ENCODE data around the gene FAM53B.
A peak's percentile ranks its signal among the peaks of the same experiment; 100 is the strongest.
"Not testable (repeated sequence)": the region's sequence is repeated elsewhere in the genome, so short reads cannot be mapped to it uniquely, and the experiment has no call there.

Gene FAM53B

GRCh38 chr10:124594240-124594639, 149.9 kb downstream of the FAM53B start:
- DNase-seq, result no peak

DNA sequence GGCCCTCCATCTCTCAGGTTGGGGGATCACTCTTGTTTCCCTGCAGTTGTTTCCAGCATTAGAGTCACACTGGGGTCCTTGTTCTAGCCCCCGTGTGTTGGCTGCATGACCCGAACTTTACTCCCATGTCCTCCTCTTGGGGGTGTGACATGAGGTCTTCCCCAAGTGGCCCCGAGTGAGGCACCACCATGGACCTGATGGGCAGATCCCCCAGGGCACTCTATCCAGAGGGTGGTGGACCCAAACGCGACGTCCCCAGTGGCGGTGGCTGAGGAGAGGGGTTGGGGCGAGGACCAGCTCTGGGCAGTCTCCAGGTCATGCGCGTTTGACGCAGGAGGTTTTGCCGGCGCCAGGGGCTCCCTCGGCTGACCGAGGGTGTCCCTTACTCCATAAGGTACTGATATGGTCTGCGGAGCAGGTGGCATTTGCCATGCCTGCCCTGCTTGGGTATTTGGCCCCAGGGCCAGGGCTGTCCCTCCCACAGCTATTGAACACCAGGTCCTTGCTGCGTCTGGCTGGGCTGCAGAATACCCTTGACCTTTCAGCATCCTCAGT, 150.7 kb downstream of the FAM53B start:
- no peak for DNase-seq

GRCh38 chr10:124592736-124593430, 151.3 kb downstream of the FAM53B start:
- no peak for DNase-seq

GRCh38 chr10:124592101-124592500, 152.1 kb downstream of the FAM53B start:
- DNase-seq, result no peak

DNA sequence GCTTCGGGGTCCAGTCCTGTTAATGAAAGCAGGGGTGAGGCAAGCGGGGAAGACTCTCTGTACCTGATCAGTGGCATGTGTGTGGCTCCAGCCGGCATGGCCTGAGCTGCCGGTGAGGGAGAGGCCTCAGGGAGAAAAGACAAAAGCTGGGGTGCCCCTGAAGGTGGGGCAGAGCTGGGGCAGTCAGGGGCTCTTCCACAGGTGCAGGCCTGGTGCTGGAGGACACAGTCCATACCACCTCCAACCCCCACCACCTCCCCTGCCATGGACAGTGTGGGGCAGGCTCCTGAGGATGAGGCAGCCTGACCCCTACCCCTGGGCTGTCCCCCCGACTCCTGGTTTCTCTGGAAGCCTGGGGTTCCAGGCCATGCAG, 153.1 kb downstream of the FAM53B start:
- no peak for DNase-seq

DNA sequence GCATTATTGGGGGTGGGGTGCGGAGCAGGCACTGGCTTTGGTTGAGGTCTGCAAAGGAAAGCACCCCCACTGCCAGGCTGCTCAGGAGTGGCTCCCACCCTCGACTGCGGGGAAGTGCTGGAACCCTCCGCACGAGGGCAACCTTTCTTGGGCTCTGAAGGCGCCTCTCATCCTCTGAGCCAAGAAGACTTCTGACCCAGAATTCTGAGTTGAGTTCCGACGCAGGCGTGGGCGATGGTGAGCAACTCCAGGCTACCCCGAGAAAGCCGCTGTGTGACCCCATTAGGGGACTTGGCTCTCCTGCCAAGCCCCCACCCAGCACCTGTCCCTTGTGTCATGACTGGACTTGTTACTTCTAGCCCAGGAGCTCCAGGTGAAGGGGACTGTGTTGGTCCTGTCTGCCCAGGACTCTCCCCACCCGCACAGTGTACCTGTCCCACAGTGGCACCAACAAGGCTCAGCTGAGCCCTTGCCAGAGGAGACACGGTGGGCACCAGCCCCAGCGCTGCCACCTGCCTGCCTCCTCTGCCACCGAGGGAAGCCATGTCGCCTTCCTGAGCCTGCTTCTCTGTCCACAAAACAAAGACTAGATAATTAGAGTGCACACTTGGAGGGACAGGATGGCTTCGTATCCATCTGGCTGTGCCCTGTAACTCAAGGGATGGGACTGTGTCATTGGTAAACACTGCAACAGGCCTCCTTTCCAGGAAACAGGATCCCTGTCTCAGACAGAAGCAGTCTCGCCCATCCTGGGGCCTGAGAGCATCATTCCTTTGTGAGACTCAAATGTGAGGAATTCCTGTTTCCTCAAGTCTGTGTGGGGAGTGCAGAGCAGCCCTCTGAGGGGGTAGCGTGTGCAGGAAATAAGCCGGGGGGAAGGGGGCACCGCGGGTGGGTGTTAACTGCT, 153.7 kb downstream of the FAM53B start:
- DNase-seq, result no peak

DNA sequence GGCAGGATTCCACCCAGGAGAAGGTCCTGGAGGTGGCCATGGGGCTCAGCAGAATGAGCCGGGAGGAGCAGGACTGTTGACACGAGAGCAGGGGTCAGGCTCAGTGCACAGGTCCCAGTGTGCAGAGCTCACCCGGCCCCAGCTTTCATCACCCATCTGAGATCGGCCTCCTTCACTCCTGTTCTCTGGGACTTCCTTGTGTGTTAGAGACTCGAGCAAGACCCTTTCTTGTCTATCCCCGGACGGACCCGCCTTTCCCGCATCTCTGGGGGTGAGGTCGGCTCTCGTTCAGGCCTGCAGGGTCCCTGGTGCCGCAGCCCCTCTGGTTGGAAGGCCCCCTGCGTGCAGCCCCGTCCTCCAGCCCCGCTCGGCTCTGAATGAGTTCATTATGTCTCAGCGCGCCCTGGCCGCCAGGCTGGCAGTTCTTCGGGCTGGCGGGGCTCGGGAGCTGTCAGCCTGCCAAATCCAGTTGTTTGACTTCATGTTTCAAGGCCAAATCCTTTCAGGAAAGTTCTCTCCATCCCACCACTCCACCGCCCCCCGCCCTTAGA, 154.6 kb downstream of the FAM53B start:
- DNase-seq, result no peak

GRCh38 chr10:124588736-124589490, 155.3 kb downstream of the FAM53B start:
- DNase-seq, result peak; percentile 72

- DNase-seq, result not testable (repeated sequence)
Measured at GRCh38 chr10:124588341-124588735, 155.8 kb downstream of the FAM53B start.

DNA sequence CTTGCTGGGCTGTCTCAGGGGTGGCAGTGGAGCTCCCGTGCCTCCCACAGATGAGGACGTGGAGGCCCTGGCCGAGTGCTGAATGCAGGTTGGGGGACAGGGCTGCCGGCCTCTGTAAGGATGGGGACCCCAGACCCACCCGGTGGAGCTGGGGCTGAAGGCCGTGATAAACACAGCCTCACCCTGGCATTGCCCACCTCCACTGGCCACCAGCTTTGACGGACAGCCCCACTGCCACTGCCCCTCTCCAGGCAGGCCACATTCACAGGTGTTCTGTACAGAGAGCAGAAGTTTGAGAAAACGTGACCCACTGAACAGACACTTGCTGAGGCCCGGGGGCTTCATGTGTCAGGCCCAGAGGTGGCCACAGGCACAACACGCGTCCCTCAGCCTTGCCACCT, 156.4 kb downstream of the FAM53B start:
- DNase-seq, result no peak

GRCh38 chr10:124586142-124586541, 158.0 kb downstream of the FAM53B start:
- no peak for DNase-seq

GRCh38 chr10:124579011-124579399, 165.2 kb downstream of the FAM53B start:
- no peak for DNase-seq

DNA sequence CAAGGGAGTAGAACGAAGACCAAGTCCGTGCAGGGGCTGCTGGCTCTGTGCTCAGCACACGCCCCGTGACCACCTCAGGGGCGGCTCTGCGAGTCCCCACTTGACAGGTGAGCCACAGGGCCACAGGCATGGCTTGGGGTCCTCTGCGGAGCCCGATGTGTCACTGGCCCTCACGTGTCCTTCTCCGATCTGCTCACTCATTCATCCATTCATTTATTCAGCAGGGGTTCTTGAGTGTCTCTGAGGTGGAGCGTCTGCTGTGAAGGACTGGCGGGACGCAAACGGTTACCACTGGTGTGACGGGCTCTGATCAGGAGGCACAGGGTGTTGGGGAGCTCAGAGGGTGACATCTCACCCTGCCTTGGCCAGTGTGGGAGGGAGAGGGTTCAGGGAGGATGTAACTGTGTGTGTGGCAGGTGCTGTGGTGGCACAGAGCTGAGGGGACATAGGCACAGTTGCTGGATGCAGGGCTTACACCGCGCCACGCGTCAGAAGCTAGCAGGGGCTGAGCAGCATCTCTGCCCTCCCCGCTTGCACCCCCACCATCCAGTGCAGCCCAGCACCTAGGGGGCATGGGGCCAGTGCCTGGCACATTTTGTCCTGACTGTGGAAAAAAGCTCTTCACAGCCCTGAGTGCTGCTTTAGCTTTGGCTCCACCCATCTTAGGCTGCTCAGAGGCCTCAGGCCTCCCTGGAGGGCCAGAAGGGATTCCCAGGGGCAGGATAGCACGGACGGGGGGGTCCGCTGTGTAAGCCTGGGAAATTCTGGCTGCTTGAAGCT, 165.8 kb downstream of the FAM53B start:
- no peak for DNase-seq

DNA sequence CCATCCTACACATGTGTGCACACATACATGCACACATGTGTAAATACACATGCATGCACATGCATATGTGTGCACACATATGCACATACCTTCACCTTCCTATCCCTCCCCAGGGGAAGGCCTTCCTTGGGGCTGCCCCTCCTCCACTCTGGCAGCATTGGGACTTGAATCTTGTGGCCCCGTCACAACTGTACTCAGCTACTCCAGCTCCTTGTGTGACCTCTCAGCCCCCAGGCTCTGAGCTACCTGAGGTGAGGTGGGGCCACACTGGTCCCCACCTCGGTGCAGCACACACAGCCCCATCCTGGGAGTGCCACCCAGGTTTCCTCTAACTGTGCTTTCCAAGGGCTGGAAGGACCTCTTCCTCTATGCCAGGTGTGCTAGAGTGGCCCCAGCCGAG, 166.5 kb downstream of the FAM53B start:
- DNase-seq, result no peak

DNA sequence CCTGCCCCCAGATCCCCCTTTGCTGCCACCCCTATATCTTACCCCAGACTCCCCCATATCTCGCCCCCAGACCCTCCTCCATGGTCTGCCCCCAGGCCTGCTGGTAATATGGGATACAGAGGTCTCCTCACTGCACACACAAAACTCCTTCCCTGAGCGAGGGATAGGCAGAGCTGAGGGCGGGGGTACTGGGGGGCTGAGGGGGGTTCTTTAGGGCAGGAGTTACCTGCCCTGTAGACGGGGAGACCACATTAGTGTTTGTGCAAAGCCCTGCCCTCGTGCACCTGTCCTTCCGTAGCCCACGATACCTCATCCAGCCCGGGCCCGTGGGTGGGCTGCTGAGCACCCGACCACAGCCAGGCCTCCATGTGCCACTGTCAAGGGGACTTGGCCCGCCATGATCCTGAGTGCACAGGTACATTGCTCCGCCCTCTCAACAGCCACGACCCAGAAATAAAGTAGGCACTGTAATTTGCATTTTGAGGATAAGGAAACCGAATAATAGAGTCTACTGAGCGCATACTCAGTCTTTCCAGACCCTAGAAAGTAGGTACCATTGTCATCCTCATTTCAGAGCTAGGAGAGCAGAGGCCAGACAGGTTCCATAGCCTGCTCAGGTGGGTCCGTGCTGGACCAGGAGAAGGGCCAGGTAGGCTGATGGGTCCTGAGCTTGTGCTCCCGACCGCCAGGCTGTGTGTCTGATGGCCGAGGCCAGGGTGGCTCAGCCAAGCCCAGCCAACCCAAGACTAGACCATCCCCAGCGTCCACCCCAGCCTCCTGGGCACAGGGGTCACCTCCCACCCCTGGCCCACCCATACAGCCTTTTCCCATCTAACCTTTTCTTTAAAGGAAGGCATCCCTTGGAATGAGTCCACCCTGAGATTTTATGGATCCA, 167.4 kb downstream of the FAM53B start:
- no peak for DNase-seq

- DNase-seq, result no peak
Measured at GRCh38 chr10:124575107-124576035, 168.8 kb downstream of the FAM53B start.

DNA sequence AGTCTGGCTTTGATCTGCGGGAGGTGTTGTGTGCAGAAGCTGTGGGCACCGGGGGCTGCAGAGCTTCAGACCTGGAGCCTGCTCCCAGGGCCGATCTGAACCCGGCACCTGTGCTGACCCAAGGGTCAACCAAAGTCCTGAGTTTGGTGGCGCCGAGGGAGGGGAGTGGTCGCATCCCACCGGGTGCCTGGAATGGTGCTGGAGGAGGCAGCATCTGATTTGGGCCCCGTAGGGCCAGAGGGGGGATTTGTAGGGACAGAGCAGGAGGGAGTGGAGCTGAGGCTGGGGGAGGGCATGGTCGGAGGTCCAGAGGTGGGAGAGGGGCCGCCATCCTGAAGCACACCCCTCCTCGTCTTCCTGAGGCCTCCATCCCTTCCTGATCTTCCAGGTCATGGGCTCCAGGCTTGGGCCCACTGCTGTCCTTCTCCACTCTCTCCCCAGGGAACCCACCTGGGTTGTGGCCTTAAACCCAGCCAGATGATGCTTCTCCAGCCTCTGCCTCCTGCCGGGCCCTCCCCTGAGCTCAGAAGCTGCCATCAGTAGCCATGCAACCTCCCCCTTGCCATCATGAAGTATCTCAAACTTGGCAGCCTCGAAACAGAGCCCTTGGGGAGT, 169.6 kb downstream of the FAM53B start:
- no peak for DNase-seq

DNA sequence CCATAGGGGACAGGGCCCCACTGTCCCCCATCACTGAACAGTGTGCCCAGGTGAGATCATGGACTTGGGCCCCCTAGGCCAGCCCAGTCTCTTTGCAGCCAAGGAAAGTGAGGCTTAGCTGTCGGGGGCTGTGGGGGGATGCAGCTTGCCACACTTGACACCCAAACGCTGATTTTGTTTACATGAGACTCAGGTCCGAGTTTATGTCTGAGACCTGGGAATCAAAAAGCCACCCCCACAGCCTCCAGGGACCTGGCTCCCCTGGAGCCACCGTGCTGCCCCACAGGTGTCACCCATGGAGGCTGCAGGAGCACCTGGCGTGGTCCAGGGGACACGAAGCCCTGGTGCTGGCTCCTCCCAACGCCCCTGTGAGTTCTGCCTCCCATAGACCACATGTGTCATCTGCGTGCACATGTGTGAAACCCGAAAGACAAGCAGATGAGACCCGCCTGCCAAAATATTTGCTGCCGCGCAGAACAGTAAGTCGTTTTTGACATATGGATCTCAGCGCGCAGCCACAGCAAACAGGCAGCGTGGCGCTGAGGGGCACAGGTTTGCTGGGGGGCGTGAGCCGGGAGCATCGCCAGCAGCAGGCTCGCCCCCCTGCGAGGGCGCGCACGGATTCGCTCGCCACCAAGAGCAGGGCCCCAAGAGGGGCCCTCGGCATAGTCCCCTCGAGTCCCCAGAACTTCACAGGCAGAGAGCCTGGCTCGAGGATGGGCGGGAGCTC, 170.3 kb downstream of the FAM53B start:
- DNase-seq, result no peak

DNA sequence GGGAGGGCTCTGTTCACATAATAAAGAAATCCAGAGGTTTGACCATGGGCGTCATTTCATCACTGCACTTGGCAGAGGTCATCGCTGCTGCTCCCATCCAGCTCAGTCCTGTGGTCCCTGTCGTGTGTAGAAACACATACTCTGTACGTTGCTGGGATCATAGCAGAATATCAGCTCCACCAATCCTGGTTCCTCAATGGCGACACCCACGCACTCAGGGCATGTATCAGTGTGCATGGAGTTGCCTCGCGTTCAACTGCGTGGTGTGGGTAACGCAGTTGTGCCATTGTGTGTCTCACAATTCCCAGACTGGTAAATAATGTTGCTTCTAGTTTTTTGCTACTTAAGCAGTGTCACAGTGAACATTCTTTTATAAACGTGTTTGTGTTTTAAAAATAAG, 171.4 kb downstream of the FAM53B start:
- DNase-seq, result no peak
